COR-L47 (cell line): Measurements from ENCODE around the gene CRYBA2.

Experiments used
- DNase-seq: peaks from one replicate; lab custom pipeline; 2025; lab: John Stamatoyannopoulos, UW

The CRYBA2 gene

DNA sequence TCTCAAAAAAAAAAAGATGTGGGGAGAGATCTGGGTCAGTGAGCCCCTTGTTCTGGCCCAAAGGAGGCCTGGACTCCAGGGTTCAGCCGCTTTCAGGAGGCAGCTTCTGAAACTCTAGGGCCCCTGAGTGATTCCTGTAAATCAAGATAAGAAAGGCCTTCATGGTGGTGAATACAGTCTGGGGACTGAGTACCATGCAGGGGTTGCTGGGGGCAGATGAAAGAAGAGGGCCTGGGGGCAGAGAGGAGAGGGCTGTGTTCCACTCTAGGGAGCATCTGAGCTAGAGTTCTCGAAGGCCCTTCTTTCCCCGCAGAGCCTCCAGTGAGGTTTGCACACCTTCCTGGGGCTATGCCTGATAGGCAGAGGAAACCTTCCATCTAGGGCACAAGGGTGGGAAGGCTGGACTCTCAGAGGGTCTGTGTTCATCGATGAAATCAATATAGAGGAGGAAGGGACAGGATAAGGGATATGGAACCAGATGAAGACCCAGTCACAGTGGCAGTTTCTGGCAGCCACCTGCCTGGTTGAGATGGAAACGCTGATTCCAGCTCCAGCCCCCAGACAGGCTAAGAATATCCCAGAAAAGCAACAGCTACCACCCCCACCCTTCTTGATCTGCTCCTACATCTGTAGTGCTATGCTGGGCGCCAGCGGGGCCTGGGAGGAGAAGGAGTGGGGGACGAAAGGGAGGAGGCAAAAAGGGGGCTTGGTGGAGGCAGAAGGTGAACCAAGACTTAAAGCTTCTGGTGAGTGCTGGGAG lies 38.5 kb downstream of the CRYBA2 start:
- no peak for DNase-seq

GRCh38 chr2:218953366-218953954 lies 39.8 kb downstream of the CRYBA2 start:
- DNase-seq, result no peak

DNA sequence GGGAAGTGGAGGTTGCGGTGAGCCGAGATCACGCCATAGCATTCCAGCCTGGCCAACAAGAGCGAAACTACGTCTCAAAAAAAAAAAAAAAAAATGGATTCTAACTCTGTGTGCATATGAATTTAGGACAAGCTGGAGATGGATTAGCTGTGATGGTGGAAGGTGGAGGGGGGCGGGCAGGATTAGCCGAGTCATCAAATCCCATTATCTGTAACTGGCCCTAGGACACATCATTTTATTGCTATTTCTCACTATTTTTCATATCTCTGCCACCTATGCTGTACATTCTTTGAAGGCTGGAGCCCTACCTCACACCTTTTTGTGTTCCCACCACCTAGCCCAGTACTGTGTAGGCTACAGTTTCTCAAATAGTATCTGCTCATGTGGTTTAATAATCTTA lies 41.1 kb downstream of the CRYBA2 start:
- no peak for DNase-seq

DNA sequence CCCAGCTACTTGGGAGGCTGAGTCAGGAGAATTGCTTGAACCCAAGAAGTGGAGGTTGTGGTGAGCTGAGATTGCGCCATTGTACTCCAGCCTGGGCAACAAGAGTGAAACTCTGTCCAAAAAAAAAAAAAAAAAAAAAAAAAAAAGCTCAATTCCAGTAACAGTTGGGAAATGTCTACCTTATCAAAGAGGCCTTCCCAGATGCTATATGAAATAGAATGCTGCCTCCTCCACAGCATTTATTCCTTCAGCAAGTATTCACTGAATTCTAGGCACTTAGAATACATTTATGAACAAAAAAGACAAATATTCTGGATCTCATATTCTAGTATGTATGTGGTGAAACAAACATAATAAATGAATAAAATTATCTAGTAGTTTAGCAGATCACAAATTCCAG lies 46.6 kb downstream of the CRYBA2 start:
- DNase-seq, result no peak

DNA sequence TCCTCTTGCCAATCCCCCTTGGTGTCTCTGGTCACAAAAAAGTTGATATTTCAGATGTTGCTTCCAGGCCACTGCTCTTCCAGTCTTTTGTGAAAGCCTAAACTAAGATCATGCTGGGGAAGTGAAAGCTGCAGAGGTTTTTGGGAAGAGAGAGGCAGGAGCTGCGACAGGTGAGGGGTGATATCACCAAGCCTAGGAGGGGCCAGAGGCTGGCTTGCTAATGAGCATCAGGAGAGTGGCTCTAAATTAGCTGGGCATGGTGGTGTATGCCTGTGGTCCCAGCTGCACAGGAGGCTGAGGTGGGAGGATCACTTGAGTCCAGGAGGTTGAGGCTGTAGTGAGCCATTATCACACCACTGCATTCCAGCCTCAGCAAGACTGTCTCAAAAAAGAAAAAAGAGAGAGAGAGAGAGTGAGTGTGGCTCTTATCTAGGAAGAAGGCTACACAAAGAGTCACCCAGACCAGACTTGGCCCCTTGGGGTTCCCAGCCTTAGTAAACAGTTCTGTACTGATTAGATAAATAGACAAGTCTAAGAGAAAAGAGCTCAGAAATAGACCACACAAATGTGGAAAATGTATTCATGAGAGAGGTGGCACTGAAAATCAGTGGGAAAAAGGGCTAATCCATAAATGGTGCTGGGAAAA lies 48.3 kb downstream of the CRYBA2 start:
- no peak for DNase-seq
